ENCODE measurements around the gene NR5A1. TPM values are rescaled to one million over a fixed set of nuclear protein-coding genes. Genes with fewer than 3 reads are reported as not detected.

Gene NR5A1
- total RNA-seq, 4 donors from 2014 or later, result not detected

DNA sequence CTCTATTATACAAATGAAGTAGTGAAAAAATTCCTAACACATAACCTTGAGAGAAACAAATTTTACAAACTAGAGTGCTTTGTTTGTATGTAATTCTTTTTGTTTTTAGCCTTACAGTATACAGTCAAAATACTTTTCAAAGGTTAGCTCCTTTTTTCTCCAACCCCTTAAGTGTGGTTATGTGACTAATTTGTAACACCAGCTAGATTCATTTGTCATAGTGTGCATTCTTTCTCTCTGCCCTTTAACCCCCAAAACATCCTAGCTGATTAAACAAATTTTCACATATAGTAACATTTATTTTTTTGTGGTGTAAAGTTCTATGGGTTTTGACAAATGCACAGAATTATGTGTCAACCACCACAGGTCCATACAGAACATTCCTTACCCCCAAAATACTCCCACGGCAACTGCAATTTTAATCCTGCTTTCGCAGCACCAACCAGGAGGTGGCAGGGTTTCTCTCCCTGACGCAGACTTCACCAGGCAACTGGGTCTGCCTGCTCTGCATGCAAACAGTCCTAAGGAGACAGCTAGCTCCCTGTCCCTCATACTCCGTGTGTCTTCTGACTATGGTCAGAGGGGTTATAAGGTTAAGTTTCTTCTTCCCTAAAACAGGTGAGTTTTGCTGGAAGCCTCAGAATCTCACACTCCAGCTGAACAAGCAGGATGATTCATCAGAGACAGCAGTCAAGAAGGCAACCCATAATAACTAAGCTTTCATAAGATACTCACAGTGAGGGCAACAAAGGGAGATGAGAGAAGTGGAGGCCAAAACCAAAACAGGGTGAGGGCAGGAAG is 44.5 kb upstream of the NR5A1 start:
- in situ Hi-C loops (cut with MboI; ENCODE audit: low pct_ligation_motif_present in 1 of 4, low pct_unique_long_range_greater_than_20kb in 1 of 4, low sequenced_read_pairs in 3 of 4), result no loop called here
- intact Hi-C loops (cut with DNase I; ENCODE audit: low total_unique reads), result loop anchor here (2.0 kb wide), 1 partner anchor 55 kb away; no protein-coding TSS in a partner anchor

DNA sequence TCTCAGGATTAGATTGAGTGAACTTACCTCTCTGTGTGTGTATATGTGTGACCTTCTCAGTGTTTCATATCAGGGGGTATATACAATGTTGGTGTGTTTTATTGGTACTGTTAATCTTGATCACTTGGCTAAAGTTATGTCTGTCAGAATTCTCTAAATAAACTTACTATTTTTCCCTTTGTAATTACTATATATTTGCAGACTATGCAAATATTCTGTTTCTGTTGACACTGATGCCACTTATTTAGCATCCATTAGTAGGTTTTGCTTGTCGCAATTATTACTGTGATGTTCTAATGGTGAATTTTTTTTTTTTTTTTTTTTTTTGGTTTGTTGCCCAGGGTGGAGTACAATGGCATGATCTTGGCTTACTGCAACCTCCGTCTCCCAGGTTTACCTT is 42.9 kb upstream of the NR5A1 start:
- TF ChIP-seq, protein P1, sequence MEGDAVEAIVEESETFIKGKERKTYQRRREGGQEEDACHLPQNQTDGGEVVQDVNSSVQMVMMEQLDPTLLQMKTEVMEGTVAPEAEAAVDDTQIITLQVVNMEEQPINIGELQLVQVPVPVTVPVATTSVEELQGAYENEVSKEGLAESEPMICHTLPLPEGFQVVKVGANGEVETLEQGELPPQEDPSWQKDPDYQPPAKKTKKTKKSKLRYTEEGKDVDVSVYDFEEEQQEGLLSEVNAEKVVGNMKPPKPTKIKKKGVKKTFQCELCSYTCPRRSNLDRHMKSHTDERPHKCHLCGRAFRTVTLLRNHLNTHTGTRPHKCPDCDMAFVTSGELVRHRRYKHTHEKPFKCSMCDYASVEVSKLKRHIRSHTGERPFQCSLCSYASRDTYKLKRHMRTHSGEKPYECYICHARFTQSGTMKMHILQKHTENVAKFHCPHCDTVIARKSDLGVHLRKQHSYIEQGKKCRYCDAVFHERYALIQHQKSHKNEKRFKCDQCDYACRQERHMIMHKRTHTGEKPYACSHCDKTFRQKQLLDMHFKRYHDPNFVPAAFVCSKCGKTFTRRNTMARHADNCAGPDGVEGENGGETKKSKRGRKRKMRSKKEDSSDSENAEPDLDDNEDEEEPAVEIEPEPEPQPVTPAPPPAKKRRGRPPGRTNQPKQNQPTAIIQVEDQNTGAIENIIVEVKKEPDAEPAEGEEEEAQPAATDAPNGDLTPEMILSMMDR (IDR thresholded peaks at IDR 0.05), result no peak
- no peak for TF ChIP-seq POLR2AphosphoS5 (IDR thresholded peaks at IDR 0.05)
- no peak for TF ChIP-seq EP300 (IDR thresholded peaks at IDR 0.05; ENCODE audit: low read depth)
- TF ChIP-seq POLR2A (IDR thresholded peaks at IDR 0.05), result no peak
- no peaks in the 10 kb centered on the region for H3K27me3 ChIP-seq
- intact Hi-C loops (cut with DNase I; ENCODE audit: low total_unique reads) (no loop called here), in situ Hi-C loops (cut with MboI; ENCODE audit: low pct_ligation_motif_present in 1 of 4, low pct_unique_long_range_greater_than_20kb in 1 of 4, low sequenced_read_pairs in 3 of 4) (no loop called here)
- no peaks in the 10 kb centered on the region for H3K36me3 ChIP-seq
- no peaks in the 10 kb centered on the region for H3K9me3 ChIP-seq
- H3K27ac ChIP-seq, result no peak overlapping the region
- H3K4me1 ChIP-seq, result peaks cover under 1 to 18% (median 5%) of the 10 kb centered on the region in 4 donors
- no peak overlapping the region for H3K4me3 ChIP-seq
- WGBS, 2 donors (ENCODE audit: low coverage in 1 of 2), result 95 to 96% methylated on average over 2 of the region's 2 CpGs
- DNase-seq, result no peak

More for the DNA sequence above, 44.5 kb upstream of the NR5A1 start:
- DNase-seq, result peak; percentile 42
- no peak for TF ChIP-seq EP300 (IDR thresholded peaks at IDR 0.05; ENCODE audit: low read depth)
- TF ChIP-seq, protein P1 (IDR thresholded peaks at IDR 0.05), result peak; percentile 42 to 58 (median 54)
- H3K4me1 ChIP-seq, result peaks cover 5 to 23% (median 7%) of the 10 kb centered on the region in 4 donors
- no peaks in the 10 kb centered on the region for H3K9me3 ChIP-seq
- no peaks in the 10 kb centered on the region for H3K36me3 ChIP-seq
- no peaks in the 10 kb centered on the region for H3K27me3 ChIP-seq
- no peak overlapping the region for H3K27ac ChIP-seq
- WGBS, 2 donors (ENCODE audit: low coverage in 1 of 2), result 0 to 10% methylated on average over 1 to 4 of the region's 4 CpGs
- no peak overlapping the region for H3K4me3 ChIP-seq

DNA sequence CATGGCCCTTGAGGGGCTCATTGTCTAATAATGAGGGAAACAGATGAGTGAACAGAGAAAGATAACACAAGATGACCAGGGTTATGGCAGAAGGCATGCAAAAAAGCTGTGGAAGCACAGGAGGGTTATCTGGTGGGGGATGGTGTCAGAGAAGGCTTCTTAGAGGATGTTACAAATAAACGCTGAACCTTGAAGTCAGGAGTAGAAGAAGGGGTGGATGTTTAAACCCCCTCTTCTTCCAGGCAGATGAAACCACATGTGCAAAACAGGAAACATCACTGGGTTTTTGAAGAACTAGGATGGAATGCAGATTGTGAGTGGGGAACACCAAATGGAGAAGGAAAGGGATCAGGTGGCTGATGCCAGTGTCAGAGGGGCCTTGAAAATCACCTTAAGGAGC is 41.8 kb upstream of the NR5A1 start:
- Histone ChIP-seq H3K27ac (no peak overlapping the region), H3K4me1 (peaks cover 0 to 11% (median 4%) of the 10 kb centered on the region in 4 donors), H3K9me3 (no peaks in the 10 kb centered on the region), H3K4me3 (no peak overlapping the region), H3K36me3 (no peaks in the 10 kb centered on the region), H3K27me3 (no peaks in the 10 kb centered on the region)
- in situ Hi-C loops (cut with MboI; ENCODE audit: low pct_ligation_motif_present in 1 of 4, low pct_unique_long_range_greater_than_20kb in 1 of 4, low sequenced_read_pairs in 3 of 4) (no loop called here), intact Hi-C loops (cut with DNase I; ENCODE audit: low total_unique reads) (no loop called here)
- TF ChIP-seq EP300 (IDR thresholded peaks at IDR 0.05; ENCODE audit: low read depth) (no peak), POLR2A (IDR thresholded peaks at IDR 0.05) (no peak), POLR2AphosphoS5 (IDR thresholded peaks at IDR 0.05) (no peak)
- DNase-seq, result no peak
- WGBS, 2 donors (ENCODE audit: low coverage in 1 of 2), result 52% methylated on average over 1 of the region's 1 CpG; no CpG with 5 or more reads in 1 of the 2 donors

DNA sequence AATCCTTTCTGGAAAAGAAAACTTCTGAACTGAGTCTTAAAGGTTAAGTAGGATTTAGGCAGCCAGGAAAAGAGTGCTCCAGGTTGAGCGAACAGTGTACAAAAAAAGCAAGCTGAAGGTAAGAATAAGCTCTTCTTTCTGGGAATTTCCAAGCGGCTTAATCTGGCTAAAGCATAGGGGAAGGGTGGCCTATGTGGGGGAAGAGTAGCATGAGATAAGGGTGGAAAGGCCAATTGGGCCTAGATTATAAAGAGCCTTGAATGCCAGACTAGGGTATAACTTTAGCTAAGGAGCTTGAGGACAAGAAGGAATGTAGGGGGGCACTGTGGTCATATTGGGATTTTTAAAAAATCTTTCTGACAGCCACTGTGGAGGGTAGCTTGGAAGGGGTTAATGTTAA is 37.3 kb upstream of the NR5A1 start:
- H3K9me3 ChIP-seq, result no peaks in the 10 kb centered on the region
- no peaks in the 10 kb centered on the region for H3K4me1 ChIP-seq
- TF ChIP-seq POLR2AphosphoS5 (IDR thresholded peaks at IDR 0.05) (no peak), EP300 (IDR thresholded peaks at IDR 0.05; ENCODE audit: low read depth) (no peak), POLR2A (IDR thresholded peaks at IDR 0.05) (no peak)
- TF ChIP-seq, protein P1 (IDR thresholded peaks at IDR 0.05), result no peak
- intact Hi-C loops (cut with DNase I; ENCODE audit: low total_unique reads) (no loop called here), in situ Hi-C loops (cut with MboI; ENCODE audit: low pct_ligation_motif_present in 1 of 4, low pct_unique_long_range_greater_than_20kb in 1 of 4, low sequenced_read_pairs in 3 of 4) (no loop called here)
- 93% methylated on average over 2 of the region's 2 CpGs; no CpG with 5 or more reads in 1 of the 2 donors for WGBS, 2 donors (ENCODE audit: low coverage in 1 of 2)
- H3K27me3 ChIP-seq, result no peaks in the 10 kb centered on the region
- no peak overlapping the region for H3K27ac ChIP-seq
- no peak overlapping the region for H3K4me3 ChIP-seq
- no peaks in the 10 kb centered on the region for H3K36me3 ChIP-seq
- DNase-seq, result no peak

All from transverse colon (tissue), 4 donors.